MM.1S (cell line): ENCODE results near the gene DDO.

Experiments used
- DNase-seq: peaks from one replicate; pipeline ENCODE4 v3.0.0-alpha.2; 2015
- H2AFZ ChIP-seq: fragments of 300-600 bp; sonication (generic); 2 replicates; pipeline ENCODE4 v1.6.0; 2016; ENCODE audit warnings: antibody characterized with exemption, low read length
- H3F3A ChIP-seq: fragments of 300-600 bp; sonication (generic); 2 replicates; pipeline ENCODE4 v1.6.1; 2016; ENCODE audit warnings: mild to moderate bottlenecking, antibody characterized with exemption, low read length, moderate library complexity, mixed read lengths; ENCODE audit not compliant: insufficient read depth
- H3K27ac ChIP-seq: fragments of 300-600 bp; sonication (generic); 2 replicates; pipeline ENCODE4 v1.5.1; 2016; ENCODE audit warnings: mild to moderate bottlenecking, low read length
- H3K27me3 ChIP-seq: fragments of 300-600 bp; sonication (generic); replicated peaks from 2 replicates; pipeline ENCODE4 v1.6.0; 2016; ENCODE audit warnings: low read length; ENCODE audit not compliant: insufficient read depth
- H3K36me3 ChIP-seq: fragments of 300-600 bp; sonication (generic); replicated peaks from 2 replicates; pipeline ENCODE4 v1.6.1; 2016; ENCODE audit warnings: mild to moderate bottlenecking, low read length, mixed read lengths; ENCODE audit not compliant: insufficient read depth
- H3K4me1 ChIP-seq: fragments of 300-600 bp; sonication (generic); 2 replicates; pipeline ENCODE4 v1.6.1; 2016; ENCODE audit warnings: low read length, mixed read lengths
- H3K4me2 ChIP-seq: fragments of 300-600 bp; sonication (generic); 2 replicates; pipeline ENCODE4 v1.6.0; 2016; ENCODE audit warnings: low read depth, low read length
- H3K4me3 ChIP-seq: fragments of 300-600 bp; sonication (generic); 2 replicates; pipeline ENCODE4 v1.5.1; 2016; ENCODE audit warnings: low read length, mixed read lengths
- H3K79me2 ChIP-seq: fragments of 300-600 bp; sonication (generic); 2 replicates; pipeline ENCODE4 v1.6.1; 2016; ENCODE audit warnings: mixed run types, low read length, mixed read lengths
- H3K9ac ChIP-seq: fragments of 300-600 bp; sonication (generic); 2 replicates; pipeline ENCODE4 v1.6.1; 2016; ENCODE audit warnings: low read length, mixed read lengths
- H3K9me2 ChIP-seq: fragments of 300-600 bp; sonication (generic); replicated peaks from 2 replicates; pipeline ENCODE4 v1.6.1; 2016; ENCODE audit warnings: mild to moderate bottlenecking, low read length, mixed read lengths; ENCODE audit not compliant: insufficient read depth
- H3K9me3 ChIP-seq: fragments of 300-600 bp; sonication (generic); replicated peaks from 2 replicates; pipeline ENCODE4 v1.6.1; 2016; ENCODE audit warnings: mild to moderate bottlenecking, low read length, mixed read lengths; ENCODE audit not compliant: insufficient read depth
- H4K20me1 ChIP-seq: fragments of 300-600 bp; sonication (generic); 2 replicates; pipeline ENCODE4 v1.6.1; 2016; ENCODE audit warnings: mild to moderate bottlenecking, low read length, moderate library complexity, mixed read lengths; ENCODE audit not compliant: insufficient read depth
- EZH2 ChIP-seq: fragments of 300-600 bp; sonication (generic); optimal IDR thresholded peaks from 2 replicates; pipeline ENCODE3; 2017; ENCODE audit warnings: low read depth, mild to moderate bottlenecking, antibody characterized with exemption, low read length, mixed read lengths
- EZH2phosphoT487 ChIP-seq: fragments of 300-600 bp; sonication (generic); IDR thresholded peaks from 2 replicates; pipeline ENCODE4 v1.6.1; 2018; ENCODE audit warnings: antibody characterized with exemption, low read length
- TF ChIP-seq, protein P1 (sequence below): fragments of 300-600 bp; sonication (generic); IDR thresholded peaks from 2 replicates; pipeline ENCODE4 v1.5.1; 2016; ENCODE audit warnings: antibody characterized with exemption, low read length, mixed read lengths

DDO gene

DNA sequence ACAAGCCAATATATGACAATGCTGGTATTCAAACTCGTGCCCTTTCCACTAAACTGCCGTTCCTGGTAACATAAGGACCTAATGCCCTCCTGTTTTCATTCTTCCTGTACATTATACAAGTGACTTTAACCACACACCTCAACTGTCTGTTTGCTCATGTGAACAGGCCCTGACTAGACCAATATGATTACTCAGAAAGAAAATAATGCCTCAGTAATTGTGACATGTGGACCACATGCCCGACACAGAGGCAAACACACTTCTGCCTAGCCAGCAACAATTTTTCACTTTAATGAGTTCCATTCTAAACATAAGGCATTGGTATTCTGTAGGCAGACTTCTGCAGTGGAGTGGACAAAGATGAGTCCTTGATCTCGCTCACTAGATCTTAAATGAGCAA is 31.0 kb upstream of the DDO start:
- Histone ChIP-seq H4K20me1 (no peaks in the 10 kb centered on the region), H3K79me2 (no peaks in the 10 kb centered on the region), H3K27ac (no peak overlapping the region), H3K36me3 (no peaks in the 10 kb centered on the region), H3K4me3 (no peak overlapping the region), H3K27me3 (no peaks in the 10 kb centered on the region), H3K9me3 (no peaks in the 10 kb centered on the region), H3K4me2 (no peak overlapping the region), H2AFZ (no peak overlapping the region), H3K9ac (no peak overlapping the region), H3K9me2 (no peaks in the 10 kb centered on the region), H3K4me1 (no peaks in the 10 kb centered on the region), H3F3A (no peaks in the 10 kb centered on the region)
- DNase-seq: no peak
- TF ChIP-seq EZH2phosphoT487 (no peak), EZH2 (no peak)
- TF ChIP-seq, protein P1, sequence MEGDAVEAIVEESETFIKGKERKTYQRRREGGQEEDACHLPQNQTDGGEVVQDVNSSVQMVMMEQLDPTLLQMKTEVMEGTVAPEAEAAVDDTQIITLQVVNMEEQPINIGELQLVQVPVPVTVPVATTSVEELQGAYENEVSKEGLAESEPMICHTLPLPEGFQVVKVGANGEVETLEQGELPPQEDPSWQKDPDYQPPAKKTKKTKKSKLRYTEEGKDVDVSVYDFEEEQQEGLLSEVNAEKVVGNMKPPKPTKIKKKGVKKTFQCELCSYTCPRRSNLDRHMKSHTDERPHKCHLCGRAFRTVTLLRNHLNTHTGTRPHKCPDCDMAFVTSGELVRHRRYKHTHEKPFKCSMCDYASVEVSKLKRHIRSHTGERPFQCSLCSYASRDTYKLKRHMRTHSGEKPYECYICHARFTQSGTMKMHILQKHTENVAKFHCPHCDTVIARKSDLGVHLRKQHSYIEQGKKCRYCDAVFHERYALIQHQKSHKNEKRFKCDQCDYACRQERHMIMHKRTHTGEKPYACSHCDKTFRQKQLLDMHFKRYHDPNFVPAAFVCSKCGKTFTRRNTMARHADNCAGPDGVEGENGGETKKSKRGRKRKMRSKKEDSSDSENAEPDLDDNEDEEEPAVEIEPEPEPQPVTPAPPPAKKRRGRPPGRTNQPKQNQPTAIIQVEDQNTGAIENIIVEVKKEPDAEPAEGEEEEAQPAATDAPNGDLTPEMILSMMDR: no peak

DNA sequence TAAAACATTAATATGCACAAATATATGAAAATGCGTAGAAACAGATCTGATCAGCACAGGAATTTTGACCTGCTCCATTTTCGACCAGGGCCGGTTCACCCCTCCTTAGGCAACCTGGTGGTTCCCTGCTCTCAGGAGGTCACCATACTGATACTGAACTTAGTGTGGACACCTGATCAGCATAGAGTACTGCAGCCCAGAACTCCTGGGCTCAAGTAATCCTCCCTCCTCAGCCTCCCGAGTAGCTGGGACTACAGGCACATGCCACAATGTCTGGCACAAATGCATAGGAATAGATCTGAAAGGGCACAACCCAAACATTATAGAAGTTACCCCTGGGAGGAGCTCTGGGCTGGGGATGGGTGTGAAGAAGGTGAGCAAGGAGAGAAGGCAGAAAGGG is 24.7 kb upstream of the DDO start:
- H3K27me3 ChIP-seq: no peaks in the 10 kb centered on the region
- H3K4me2 ChIP-seq: no peak overlapping the region
- H3K27ac ChIP-seq: no peak overlapping the region
- H2AFZ ChIP-seq: no peak overlapping the region
- TF ChIP-seq EZH2phosphoT487 (no peak), EZH2 (no peak)
- TF ChIP-seq, protein P1: no peak
- H3F3A ChIP-seq: no peaks in the 10 kb centered on the region
- H3K4me3 ChIP-seq: no peak overlapping the region
- no peak overlapping the region for H3K9ac ChIP-seq
- no peaks in the 10 kb centered on the region for H3K9me3 ChIP-seq
- no peaks in the 10 kb centered on the region for H3K4me1 ChIP-seq
- no peaks in the 10 kb centered on the region for H4K20me1 ChIP-seq
- no peaks in the 10 kb centered on the region for H3K79me2 ChIP-seq
- no peaks in the 10 kb centered on the region for H3K36me3 ChIP-seq
- no peaks in the 10 kb centered on the region for H3K9me2 ChIP-seq
- no peak for DNase-seq

DNA sequence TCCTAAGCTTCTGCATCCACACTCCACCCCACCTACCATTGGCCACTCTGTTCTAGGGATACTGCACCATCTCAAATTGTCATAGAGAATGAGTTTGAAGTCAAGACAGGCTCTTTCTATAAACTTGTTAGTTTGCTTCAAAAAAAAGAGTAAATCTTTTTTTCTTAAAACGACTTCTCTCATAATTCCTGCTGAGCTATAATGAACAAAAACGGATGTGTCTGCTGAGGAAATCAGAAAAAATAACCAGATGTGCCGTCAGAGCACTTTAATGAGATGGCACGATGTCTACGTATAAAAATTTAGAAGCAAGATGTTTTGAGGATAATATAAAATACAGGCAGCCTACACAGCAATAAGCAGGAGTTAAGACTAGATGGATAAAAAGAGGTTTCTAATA is 24.0 kb upstream of the DDO start:
- H3K36me3 ChIP-seq: no peaks in the 10 kb centered on the region
- H3K4me1 ChIP-seq: no peaks in the 10 kb centered on the region

More for the DNA sequence above, 24.0 kb upstream of the DDO start:
- Histone ChIP-seq H3K79me2 (no peaks in the 10 kb centered on the region), H3F3A (no peaks in the 10 kb centered on the region), H3K9me2 (no peaks in the 10 kb centered on the region), H4K20me1 (no peaks in the 10 kb centered on the region), H3K4me2 (no peak overlapping the region), H3K27ac (no peak overlapping the region), H3K4me3 (no peak overlapping the region), H3K27me3 (no peaks in the 10 kb centered on the region), H3K9ac (no peak overlapping the region), H2AFZ (no peak overlapping the region), H3K9me3 (no peaks in the 10 kb centered on the region)
- TF ChIP-seq, protein P1: no peak
- TF ChIP-seq EZH2phosphoT487: no peak
- TF ChIP-seq EZH2: no peak
- DNase-seq: no peak
